H54 (cell line): ENCODE results near the gene KLHL2.
"Not testable (repeated sequence)": the region's sequence is repeated elsewhere in the genome, so short reads cannot be mapped to it uniquely, and the experiment has no call there.

Experiments
- DNase-seq: peaks from one replicate; pipeline ENCODE4 v3.0.0; 2011; ENCODE audit warnings: low spot score, mixed read lengths; ENCODE audit not compliant: insufficient read length
- FAIRE-seq: peaks from 3 replicates; lab custom pipeline; 2011; peaks lifted over from hg19 to GRCh38; lab: Jason Lieb, UNC
- POLR2A ChIP-seq: IDR thresholded peaks from 2 replicates; pipeline ENCODE4 v1.6.1; 2011; ENCODE audit warnings: low read depth, mild to moderate bottlenecking, low read length

The KLHL2 gene

DNA sequence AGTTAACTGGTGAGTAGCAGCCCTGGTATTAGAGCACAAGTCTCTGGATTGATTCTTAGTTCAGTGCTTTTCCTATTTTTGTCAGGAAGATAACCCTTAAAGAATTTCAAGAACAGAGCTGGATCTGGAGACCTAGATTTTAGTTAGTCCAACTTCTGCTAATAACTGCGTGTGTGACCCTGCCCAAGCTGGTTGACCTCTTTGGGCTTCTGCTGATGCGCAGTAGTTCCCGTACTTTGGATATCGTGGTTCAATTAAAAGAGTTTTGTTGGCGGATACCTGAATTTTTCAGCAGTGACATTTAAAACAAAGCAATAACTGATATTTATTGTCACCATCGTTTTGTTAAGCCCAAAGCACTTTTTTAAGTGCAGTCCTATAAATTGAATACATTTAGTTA is 129.4 kb downstream of the KLHL2 start:
- FAIRE-seq (no peak), DNase-seq (no peak)
- TF ChIP-seq POLR2A, result no peak

DNA sequence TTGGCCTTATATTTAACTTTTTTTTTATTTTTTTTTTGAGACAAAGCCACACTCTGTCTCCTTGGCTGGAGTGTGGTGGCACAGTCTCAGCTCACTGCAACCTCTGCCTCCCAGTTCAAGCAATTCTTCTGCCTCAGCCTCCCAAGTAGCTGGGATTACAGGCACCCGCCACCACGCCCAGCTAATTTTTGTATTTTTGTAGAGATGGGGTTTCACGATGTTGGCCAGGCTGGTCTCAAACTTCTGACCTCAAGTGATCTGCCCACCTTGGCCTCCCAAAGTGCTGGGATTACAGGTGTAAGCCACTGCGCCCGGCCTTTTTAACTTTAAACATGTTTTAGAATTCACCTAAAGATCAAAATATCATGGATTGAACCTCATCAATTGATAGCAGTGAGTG is 135.0 kb downstream of the KLHL2 start:
- DNase-seq, FAIRE-seq: not testable (repeated sequence)

DNA sequence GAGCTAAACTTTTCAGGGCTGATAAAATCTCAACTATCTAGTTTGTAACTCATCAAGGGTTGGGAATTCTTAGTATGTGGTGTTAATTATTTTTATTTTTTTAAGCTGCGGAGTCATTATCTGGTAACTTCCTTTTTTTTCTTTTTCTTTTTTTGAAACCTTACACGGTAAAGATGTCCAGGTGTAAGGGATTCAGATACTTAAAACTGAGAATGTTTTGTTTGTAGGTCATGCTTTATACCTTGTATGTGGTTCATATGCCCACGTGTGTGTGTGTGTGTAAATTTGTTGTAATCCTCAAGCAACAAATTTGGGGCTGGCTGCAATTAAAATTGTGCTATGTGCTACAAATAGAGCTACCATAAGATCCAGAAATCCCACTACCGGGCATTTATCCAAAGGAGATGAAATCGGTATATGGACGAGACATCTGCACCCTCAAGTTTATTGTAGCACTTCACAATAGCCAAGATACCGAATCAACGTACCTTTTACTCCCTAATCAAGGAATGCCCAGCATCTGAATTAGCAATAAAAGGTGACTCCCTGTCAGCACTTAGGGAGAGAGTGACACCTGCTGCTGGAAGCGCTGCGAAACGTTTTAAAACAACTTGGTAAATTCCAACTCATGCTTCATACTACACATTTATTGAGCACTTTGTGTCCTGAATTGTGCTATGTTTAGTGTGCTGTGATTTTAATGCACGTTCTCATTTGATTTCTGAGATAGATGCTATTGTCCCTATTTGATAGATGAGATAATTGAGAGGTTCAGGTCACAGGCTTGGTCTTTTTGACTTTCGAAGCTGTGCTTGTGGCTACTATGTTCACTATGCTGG is 136.2 kb downstream of the KLHL2 start:
- DNase-seq (no peak), FAIRE-seq (no peak)

GRCh38 chr4:165345666-165346417 is 138.5 kb downstream of the KLHL2 start:
- FAIRE-seq (no peak), DNase-seq (no peak)
- TF ChIP-seq POLR2A, result no peak

More for the DNA sequence above, 136.2 kb downstream of the KLHL2 start:
- no peak for TF ChIP-seq POLR2A

DNA sequence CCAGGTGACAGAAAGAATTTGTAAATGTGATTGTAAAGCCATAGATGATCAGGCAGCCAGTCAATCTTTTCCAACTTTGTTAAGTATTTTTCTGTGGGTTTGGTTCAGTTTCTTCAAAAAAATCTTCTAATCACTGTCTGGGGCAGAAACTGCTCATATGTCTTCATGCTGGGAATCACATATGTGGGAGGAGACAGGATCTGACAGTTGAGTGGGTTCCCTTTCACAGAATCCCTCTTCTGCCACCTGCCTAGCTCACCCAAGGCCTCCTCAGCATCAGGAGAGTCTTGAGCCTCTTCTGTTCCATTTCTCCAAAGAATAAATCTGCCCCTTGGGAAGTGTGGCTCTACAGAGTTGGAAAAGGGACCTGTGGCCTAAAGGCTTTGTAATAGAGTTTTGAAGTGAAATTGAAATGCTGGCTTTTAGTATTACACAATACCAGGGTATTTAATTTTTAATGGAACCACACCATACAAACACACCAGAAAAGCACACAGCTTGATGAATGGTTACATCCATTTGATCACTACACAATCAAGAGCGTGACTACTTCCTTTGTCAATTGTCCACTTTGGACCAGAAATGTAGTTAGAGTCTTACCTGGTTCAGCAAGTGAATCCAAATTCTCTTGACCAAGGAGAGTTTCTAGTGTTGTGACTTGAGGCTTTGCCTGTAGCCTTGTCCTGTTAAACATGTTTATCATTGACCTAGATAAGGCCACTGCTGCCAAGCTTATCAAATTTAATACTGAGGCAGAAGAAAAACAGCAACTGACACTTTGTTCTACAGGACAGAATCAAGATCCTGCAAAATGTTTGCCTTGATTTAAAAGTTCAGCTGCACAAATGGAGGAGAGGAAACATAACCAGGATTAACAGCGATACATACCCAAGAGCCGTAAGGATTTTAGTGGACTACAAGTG is 140.5 kb downstream of the KLHL2 start:
- FAIRE-seq, result no peak
- TF ChIP-seq POLR2A, result no peak
- no peak for DNase-seq

DNA sequence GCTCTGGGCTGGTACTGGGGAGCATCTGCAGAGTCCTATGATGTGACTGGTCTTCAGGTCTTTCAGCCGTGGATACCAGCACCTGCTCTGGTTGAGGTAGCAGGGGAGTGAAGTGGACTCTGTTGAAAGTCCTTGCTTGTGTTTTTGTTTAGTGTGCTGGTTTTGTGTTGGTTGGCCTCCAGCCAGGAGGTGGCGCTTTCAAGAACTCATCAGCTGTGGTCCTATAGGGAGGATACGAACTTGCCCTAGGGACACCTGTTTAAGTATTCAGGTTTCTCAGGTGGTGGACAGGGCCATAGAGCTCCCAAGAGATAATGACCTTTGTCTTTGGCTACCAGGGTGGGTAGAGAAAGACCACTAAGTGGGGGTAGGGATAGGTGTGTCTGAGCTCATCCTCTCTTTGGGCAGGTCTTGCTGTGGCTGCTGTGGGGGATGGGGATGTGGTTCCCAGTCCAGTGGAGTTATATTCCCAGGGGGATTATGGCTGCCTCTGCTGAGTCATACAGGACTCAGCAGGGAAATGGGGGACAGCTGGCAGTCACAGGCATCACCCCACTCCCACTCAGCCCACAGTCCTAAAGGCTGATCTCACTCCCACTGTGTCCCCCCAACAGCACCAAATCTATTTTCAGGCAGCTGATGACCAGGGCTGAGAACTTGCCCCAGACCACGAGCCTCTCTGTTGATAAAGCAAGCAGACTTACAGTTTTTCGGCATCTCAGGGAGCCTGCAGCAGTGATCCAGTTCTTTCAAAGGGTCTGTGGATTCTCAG is 144.2 kb downstream of the KLHL2 start:
- DNase-seq, result no peak
- no peak for FAIRE-seq
- no peak for TF ChIP-seq POLR2A

GRCh38 chr4:165355900-165356300 is 148.5 kb downstream of the KLHL2 start:
- DNase-seq, result no peak
- TF ChIP-seq POLR2A, result no peak
- no peak for FAIRE-seq

DNA sequence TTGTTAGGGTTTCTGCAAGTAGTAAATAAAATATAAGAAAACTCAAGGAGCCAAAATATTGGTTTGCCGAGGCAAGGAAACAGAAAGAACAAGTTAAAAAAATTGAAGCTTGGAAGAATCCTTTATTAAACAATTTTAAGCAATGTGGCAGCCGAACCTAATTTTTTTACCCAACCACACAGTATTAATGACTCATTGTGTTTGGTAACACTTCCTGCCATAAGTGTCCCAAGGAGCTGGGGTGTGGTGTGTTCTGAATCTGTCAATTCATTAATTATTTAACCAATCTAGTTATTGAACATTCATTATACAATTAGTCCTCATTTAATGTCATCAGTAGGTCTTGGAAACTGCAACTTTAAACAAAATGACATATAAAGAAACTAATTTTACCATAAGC is 152.1 kb downstream of the KLHL2 start:
- FAIRE-seq (no peak), DNase-seq (no peak)
- TF ChIP-seq POLR2A, result no peak

DNA sequence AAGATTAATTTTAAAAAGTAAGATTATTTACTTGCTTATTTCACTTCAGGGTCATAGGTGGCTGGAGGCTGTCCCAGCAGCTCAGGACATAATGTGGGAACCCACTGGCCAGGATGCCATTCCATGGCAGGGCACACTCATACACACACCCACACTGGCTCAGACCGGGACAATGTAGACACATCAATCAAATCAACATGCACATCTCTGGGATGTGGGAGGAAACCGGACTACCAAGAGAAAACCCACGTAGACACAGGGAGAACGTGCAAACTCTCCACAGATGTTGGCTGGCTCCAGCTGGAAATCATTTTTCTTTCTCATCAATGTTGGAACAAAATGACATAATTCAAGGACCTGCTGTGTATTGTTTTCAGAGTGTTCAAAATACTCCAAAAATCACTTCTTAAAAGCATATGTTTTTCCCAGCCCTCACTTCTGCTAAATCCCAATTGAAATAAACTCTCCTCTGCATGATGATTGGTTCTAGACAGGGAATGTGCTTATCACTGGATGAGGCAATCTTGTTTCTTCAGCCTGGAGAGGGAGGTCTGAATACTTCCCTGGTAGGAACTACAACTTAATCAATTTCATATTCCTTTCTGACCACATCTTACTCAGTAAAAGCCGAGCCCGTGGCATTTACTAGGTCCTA is 152.8 kb downstream of the KLHL2 start:
- TF ChIP-seq POLR2A, result no peak
- FAIRE-seq, result no peak
- no peak for DNase-seq

- no peak for FAIRE-seq
- no peak for TF ChIP-seq POLR2A
These were observed 153.8 kb downstream of the KLHL2 start for GRCh38 chr4:165360985-165361670.

GRCh38 chr4:165361810-165362209 is 154.4 kb downstream of the KLHL2 start:
- DNase-seq (no peak), FAIRE-seq (no peak)
- TF ChIP-seq POLR2A, result no peak

More at GRCh38 chr4:165360985-165361670, 153.8 kb downstream of the KLHL2 start:
- no peak for DNase-seq
